Prostate gland (tissue), 2 donors: Measurements from ENCODE around the gene FBXL17.

Source experiments
- CTCF ChIP-seq, 4 experiments: fragments of 200-600 bp in 2 of 4; fragments of 450-650 bp in 2 of 4; sonication (generic) in 2 of 4; IDR thresholded peaks; 1 replicate in 3 of 4; 2 replicates in 1 of 4; pipeline ENCODE4 v1.5.1; 2016 to 2019; ENCODE audit warnings: antibody characterized with exemption in 4 of 4, mild to moderate bottlenecking in 2 of 4, moderate library complexity in 2 of 4
- POLR2AphosphoS5 ChIP-seq: sonication (generic); formaldehyde crosslinking; IDR thresholded peaks from one replicate; pipeline ENCODE4 v1.6.1; 2017; ENCODE audit warnings: antibody characterized with exemption

- TF ChIP-seq POLR2AphosphoS5 (no peak), CTCF (IDR thresholded peaks at IDR 0.05) (no peak)
Measured at GRCh38 chr5:107826311-107827000, 555.4 kb downstream of the FBXL17 start.
